GM21723 (cell line): ENCODE data around the gene DOCK3.
A peak's percentile ranks its signal among the peaks of the same experiment; 100 is the strongest.
"Not testable (repeated sequence)": the region's sequence is repeated elsewhere in the genome, so short reads cannot be mapped to it uniquely, and the experiment has no call there.

Source experiments
- ATAC-seq: cut with Tn5 transposase; IDR thresholded peaks from one replicate; pipeline ENCODE4 v1.9.1; 2021; ENCODE audit warnings: mild to moderate bottlenecking, moderate library complexity; ENCODE audit not compliant: unreplicated experiment

Gene DOCK3

DNA sequence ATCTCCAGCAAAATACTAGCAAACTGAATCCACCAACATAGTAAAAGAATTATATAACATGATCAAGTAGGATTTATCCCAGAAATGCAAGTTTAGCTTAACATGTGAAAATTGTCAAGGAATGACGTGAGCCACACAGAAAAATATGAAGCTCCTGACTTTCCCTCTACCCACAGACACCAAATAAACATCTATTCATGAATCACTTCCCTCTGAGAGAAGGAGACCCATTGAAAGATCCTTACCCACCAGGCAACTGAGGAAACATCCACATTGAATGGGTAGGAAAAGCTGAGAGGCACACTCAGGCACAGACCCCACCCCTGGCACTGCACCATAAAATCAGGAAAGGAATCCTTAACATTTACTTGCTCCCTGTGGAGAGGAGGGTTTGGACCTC lies 608.2 kb downstream of the DOCK3 start:
- no peak for ATAC-seq

DNA sequence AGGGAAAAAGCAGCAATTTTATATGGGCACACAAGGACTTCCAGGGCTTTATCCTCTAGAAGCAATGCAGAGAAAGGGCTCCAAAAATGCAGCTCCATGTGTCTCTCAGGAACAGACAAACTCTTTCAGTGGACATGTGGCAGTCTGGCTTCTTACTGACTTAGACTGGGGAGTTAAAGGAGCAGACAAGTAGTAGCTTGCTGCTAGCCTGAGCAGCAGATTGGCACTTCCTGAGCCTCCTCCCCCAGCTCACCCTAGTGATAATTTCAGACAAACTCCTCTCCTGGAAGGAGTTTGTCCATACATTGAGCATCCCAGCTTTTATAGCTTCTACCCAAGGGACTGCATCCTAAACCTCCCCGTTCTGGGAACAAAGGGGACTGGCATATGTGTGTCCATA lies 608.7 kb downstream of the DOCK3 start:
- no peak for ATAC-seq

DNA sequence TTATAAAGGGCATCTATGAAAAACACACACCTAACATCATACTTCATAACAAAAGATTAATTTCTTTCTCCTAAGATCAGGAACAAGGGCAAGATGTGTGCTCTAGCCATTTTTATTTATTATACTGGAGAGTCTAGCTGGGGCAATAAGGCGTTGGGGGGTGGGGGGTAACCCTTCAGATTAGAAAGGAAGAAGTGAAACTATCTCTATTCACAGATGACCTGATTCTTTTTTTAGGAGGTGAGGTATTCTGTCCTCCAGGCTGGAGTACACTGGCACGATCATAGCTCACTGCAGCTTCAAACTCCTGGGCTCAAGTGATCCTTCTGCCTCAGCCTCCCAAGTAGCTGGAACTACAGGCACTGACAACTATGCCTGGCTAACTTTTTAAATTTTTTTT lies 620.9 kb downstream of the DOCK3 start:
- ATAC-seq, result peak; percentile 97

DNA sequence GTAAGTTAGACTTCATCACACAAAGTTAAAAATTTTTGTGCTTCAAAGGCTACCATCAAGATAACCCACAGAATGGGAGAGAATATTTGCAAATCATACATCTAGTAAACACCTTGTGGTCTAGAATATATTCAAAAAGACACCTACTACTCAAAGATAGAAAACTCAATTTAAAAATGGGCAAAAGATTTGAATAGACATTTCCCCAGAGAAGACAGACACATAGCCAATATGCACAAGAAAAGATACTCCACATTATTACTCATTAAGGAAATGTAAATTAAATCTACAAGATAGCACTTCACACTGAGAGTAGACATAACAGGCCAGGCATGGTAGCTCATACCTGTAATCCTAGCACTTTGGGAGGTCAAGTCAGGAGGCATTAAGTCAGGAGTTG lies 622.6 kb downstream of the DOCK3 start:
- ATAC-seq, result no peak

DNA sequence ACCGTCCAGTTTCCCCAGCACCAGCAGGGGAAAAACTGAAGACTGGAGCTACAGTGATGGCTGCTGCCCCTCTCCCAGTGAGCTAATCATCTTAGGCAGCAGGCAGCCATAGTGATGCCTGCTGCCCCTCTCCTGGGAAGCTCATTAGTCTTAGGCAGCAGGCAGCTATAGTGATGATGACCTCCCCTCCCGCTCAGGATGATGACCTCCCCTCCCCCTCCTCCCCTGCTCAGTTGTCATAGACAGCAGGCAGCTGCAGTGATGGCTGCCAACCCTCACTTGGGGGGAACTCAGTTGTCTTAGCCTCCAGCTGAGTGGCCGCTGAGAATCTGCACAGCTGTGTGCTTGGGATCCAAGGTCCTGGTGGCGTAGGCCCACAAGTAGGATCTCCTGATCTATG lies 629.5 kb downstream of the DOCK3 start:
- ATAC-seq, result no peak

DNA sequence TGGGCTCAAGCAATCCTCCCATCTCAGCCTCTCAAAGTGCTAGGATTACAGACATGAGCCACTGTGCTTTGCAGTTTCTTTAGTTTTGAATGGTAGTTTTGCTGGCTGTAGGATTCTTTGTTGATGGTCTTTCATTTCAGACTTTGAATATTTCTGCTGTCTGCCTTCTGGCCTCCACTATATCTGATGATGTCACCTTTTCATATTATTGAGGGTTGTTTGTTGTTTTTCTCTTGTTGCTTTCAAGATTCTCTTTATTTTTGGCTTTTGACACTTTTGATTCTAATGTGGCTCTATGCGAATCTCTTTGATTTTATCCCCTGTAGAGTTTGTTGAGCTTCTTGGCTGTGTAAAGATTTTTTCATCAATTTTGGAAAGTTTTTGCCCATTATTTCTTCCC lies 631.4 kb downstream of the DOCK3 start:
- no peak for ATAC-seq

DNA sequence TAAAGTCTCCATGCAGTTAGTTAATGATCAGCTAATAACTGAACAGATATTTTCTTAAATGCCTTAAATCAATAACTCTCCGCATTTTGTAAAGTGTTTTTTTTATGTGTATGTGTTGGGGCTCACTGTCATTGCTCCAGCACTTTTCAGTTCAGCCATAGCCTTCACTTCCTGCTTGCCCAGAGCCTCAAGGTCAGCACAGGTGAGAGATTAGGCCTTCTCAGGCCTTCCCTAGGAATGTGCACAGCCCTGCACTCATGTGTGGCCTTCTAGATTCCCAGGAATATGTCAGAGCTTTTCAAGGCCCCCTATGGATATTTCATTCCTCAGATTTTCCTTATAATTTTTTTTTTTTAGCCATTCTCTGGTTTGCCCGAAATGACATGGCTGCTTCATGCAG lies 632.7 kb downstream of the DOCK3 start:
- ATAC-seq, result no peak

DNA sequence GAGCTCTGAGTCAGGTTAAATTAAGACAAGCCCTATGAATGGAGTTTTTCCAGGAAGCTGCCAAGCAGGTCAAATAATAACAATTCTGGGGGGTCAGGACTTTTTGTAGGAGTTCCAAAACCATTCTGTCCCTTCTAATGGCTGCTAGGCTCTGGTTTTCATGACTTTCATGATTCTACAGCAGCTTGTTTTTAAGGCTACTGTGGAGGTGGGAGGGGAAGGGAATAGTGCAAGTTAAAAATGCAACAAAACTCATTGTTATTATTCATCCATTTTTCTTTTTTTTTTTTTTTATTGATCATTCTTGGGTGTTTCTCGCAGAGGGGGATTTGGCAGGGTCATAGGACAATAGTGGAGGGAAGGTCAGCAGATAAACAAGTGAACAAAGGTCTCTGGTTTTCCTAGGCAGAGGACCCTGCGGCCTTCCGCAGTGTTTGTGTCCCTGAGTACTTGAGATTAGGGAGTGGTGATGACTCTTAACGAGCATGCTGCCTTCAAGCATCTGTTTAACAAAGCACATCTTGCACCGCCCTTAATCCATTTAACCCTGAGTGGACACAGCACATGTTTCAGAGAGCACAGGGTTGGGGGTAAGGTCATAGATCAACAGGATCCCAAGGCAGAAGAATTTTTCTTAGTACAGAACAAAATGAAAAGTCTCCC lies 633.3 kb downstream of the DOCK3 start:
- not testable (repeated sequence) for ATAC-seq

DNA sequence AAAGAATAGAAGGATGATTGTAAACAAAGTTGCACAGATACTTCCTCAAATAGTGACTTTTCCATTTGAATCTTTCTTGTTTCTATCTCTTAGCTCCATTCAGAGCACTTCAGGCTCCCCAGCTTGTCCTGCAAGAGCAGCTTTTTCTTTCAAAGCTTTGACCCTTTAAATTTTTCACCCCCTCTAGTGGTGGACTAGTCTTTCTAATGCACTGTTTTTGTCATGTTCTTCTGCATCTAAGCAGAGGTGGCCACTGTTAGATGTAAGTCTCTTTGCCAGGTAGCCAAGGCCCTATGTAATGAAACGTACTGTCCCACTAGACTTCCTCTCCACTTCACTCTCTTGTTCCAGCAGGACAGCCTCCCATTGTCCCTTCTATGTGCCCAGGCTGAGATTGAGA lies 636.3 kb downstream of the DOCK3 start:
- no peak for ATAC-seq

DNA sequence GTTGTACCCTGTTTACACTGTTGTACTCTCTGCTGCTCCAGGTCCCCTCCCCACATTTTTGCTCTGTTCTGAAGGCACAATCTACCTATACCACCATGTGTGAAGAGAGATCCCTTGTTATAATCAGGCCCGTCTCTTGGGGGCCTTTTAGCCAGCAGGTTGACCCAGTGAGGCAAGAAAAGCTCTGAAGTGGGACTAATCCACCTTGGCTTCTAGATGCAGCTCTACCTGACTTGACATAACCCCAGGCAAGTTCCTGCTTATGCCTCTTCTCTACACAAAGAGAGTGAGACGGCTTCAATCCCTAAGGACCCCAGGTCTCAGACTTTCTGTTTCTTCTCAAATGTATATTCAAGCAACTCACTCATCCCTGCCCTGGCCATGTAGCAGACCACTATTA lies 653.5 kb downstream of the DOCK3 start:
- no peak for ATAC-seq

DNA sequence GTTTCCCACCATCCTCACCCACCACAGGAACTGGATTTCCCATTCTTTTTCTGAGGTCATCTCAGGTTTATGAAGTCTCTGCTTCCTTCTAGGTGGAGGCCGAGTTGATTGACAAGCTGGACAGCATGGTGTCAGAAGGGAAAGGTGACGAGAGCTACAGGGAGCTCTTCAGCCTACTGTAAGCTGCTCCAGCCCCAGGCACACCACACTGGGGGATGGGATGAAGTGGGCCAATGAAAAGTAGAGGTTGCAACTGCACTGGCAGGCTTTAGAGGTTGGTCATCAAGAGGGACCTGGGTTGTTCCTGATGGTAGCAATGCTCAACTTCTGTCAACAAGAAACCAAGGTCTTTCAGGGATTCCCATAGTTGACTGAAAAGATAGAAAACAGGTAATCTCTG lies 655.3 kb downstream of the DOCK3 start:
- no peak for ATAC-seq

DNA sequence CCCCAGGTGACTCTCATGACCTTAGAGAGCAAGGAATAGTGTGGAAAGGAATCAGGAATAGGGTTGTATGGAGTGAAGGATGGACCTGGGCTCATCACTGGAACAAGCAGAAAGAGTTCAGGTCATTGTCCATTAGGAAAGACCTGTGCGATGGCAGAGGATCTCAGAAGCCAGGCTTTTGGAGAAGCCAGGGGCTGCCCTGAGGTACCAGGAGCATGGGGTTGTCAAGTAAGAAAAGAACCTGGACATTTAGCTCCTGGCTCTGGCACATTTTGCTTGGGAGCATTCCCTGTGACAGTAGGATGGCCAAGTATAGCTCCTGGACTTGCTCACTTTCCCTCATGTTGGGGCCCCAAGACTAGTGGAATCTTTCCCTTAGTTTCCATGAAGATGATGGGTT lies 657.4 kb downstream of the DOCK3 start:
- no peak for ATAC-seq

DNA sequence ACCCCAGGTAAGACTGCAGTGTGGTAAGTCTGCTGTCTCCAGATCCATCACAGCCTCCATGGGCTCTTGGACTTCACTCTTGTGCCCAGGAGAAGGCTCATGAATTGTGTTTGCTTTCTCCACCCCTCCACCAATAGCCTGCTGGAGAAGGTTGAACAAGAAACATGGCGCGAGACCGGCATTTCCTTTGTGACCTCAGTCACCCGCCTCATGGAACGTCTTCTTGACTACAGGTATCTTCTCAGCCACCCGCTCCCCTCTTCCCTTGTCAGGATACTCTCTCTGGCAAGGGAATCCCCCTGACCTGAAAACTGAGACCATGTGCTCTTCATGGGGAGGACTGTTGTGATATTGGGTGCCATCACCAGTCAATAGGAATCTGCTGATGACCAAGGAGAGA lies 658.3 kb downstream of the DOCK3 start:
- ATAC-seq, result no peak

DNA sequence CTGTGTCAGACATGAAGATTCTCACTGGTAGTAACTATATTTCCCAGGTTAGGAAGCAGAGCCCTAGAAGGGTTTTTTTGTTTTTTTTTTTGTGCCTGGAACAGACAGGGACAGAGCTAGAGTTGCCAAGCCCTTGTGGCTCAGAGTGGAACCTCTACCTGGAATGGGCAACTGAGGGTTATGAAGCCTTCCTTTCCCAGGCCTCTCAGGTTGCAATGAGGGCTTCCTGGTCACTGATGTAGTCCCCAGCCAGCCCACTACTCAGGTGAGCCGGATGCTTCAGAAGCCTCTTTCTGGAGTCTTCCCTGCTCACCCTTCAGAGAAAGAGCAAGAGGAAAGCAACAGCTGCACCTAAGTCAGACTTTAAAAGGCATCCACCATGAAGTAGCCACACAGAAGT lies 661.5 kb downstream of the DOCK3 start:
- no peak for ATAC-seq

DNA sequence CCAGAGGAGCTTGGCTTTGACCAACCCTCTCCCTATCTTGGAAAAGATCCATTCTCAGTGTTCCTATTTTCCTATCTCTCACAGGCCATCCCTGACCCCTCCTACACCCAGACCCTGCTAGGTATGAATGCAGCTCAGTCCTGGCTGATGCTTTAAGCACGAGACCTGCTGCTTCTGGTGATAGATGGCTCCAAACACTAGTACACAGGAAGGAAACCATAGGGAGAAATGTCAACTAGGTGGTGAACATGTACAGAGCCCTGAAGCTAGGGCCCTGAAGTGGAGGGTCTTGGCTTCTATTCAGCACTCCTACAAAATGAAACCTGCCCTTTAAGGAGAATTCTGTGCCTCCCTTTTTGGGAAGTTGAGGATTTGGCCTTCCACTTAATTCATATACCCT lies 662.9 kb downstream of the DOCK3 start:
- ATAC-seq, result no peak

DNA sequence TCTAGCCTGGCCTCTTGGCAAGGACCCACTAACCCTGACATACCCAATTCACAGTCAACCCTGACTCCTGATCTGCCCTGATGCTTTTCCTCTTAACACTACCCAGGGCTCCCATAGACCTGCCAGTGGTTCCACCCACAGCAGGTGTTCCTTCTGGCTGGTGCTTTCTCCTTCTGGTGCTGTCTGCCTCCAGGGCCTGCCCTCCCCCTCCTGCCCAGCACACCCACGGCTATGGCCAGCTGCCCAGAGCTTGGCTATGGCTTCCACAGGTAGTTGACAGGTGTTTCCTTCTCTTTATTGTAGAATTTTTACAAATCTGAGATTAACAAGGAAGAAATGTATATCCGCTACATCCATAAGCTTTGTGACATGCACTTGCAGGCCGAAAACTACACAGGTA lies 663.9 kb downstream of the DOCK3 start:
- ATAC-seq, result no peak

DNA sequence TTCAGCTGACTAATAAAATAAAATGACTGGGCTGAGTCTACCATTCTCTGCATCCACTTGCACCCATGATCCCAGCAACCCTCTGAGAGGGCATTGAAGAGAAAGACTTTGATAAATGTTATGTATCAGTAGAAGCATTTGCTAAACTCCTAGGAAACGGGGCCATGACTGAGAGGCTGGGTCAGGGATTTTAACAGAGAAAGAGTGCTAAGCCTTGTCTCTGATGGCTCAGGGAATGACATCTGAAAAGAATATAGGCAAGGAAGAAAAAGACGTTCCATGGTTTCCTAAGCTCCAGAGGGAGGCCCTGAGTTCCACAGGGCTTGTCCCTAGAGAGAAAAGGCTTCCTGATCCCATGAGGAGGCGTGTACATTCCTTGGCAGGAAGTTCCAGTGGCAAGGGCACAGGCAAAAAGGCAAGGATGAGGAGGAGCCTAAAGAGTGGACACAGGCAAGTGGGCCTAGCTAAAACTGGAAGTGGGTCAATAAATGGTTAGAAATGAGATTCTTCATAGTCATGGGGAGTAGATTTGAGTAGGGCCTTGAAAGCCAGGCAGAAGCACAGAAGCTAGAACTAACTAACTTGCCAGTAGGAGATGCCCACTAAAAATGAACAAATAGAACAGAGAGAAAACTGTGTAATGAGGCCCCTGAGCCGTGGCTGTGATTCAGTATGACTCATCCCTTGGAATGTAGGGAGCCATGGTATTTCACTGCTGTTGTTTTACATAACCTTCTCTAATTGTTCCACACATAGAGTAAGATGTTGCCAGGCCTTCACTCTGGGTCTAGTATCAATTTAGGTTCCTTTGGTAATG lies 665.5 kb downstream of the DOCK3 start:
- ATAC-seq, result no peak

DNA sequence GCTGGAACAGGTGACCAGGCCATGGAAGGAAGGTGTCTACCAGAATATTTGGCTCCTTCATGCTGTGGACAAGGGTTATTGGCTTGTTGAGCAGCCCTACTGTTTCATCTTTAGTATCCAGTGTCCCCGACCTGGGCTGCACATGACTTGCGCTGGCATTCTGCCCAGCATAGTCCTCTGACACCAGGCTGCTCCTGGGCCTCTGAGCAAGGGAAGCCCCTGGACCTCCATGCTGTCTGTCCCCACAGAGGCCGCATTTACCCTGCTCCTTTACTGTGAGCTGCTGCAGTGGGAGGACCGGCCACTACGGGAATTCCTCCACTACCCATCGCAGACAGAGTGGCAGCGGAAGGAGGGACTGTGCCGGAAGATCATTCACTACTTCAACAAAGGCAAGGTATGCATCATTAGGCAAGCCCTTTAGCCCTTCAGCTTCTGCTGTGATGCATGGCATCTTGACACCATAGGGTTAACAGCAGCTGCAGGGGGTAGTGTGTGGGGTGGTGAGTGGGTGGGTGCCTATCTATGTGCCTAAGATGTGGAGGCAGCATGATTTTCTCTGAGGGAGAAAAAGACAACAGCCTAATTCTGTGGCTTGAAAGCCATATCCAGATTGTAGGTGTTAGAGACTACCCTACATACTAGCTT lies 666.4 kb downstream of the DOCK3 start:
- no peak for ATAC-seq

DNA sequence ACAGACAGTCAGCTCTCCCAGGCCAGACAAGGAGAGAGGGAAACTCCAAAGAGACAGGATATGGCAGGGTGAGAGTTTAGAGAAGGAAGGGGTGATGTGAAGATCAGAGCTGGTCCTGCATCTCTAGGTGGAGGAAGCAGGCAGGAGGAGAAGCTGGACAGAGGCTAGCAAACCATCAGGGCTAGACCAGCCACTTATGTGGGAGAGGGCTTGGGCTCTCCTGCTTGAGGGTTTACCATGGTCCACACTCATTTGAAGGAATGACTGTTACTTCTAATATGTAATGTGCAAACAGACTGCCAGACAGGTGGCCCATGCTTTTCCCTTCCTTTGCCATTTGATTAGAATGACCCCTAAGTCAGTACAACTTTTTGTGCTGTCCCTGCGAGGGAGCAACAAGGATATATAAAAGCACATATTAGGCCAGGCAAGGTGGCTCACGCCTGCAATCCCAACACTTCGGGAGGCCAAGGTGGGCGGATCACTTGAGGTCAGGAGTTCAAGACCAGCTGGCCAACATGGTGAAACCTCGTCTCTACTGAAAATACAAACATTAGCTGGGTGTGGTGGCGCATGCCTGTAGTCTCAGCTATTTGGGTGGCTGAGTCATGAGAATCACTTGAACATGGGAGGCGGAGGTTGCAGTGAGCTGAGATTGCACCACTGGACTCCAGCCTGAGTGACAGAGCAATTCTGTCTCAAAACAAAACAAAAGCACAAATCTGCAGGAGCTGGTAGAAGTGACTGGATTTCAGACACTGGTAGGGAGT lies 669.4 kb downstream of the DOCK3 start:
- no peak for ATAC-seq

DNA sequence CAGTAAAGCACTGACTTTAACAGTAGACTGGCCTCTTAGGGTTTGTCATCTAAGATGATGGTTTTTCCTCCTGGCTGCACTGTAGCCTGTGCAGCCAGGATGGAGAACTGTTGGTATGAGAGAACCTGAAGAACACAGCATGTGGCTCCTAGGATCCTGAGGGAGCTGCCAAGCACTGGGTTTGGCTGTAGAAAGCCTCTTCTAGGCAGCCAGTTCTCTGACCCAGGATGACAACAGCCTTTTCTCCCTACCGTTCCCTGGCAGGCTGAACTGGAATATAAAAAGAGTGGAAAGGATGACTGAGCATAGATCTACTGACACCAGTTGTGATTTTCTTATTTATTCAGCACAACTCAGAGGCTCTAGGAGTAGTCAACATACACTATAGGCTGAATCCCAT lies 676.0 kb downstream of the DOCK3 start:
- no peak for ATAC-seq

DNA sequence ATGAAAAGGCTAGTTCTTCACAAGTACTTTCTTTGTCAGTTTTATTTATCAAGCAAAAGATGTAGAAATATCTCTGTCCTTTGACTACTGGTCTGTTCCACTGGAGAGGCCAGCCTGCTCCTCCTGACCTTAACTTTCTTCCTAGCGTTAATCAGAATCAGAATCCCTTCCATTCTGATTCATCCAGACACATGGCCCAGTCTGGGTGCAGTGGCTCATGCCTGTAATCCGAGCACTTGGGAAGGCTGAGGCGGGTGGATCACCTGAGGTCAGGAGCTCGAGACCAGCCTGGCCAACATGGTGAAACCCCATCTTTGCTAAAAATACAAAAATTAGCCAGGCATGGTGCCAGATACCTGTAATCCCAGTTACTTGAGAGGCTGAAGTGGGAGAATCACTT lies 678.4 kb downstream of the DOCK3 start:
- ATAC-seq, result no peak
